Sigmoid colon (tissue), 4 donors: ENCODE data around the gene UBL3.

ENCODE experiments used
- CTCF ChIP-seq, 4 experiments: fragments of 450-650 bp in 3 of 4; fragments of 200-600 bp in 1 of 4; IDR thresholded peaks; one replicate each; pipeline ENCODE4 v1.5.1; 2016 to 2019; ENCODE audit warnings: antibody characterized with exemption in 4 of 4, mild to moderate bottlenecking in 3 of 4, moderate library complexity in 2 of 4
- EP300 ChIP-seq, 4 donors: sonication (generic); formaldehyde crosslinking; IDR thresholded peaks; one replicate each; pipeline ENCODE4 v1.6.1; 2017; ENCODE audit warnings: antibody characterized with exemption in 4 of 4
- POLR2A ChIP-seq, 2 donors: fragments of 450-650 bp; IDR thresholded peaks; one replicate each; pipeline ENCODE4 v1.6.1; 2016; ENCODE audit warnings: antibody characterized with exemption in 2 of 2, mild to moderate bottlenecking in 2 of 2, moderate library complexity in 2 of 2
- POLR2AphosphoS5 ChIP-seq, 4 donors: sonication (generic); formaldehyde crosslinking; IDR thresholded peaks; one replicate each; pipeline ENCODE4 v1.6.1; 2017; ENCODE audit warnings: antibody characterized with exemption in 4 of 4

GRCh38 chr13:29805994-29806979 is 44.1 kb downstream of the UBL3 start:
- TF ChIP-seq CTCF (IDR thresholded peaks at IDR 0.05) (no peak), POLR2AphosphoS5 (IDR thresholded peaks at IDR 0.05) (no peak), EP300 (IDR thresholded peaks at IDR 0.05) (no peak), POLR2A (IDR thresholded peaks at IDR 0.05) (no peak)
